GM23248 (cell line): ENCODE measurements around the gene VCX3A.

Experiments used
- EZH2 ChIP-seq: fragments of 200-600 bp; sonication (generic); IDR thresholded peaks from 2 replicates; pipeline ENCODE4 v1.6.1; 2018; ENCODE audit warnings: antibody characterized with exemption, mild to moderate bottlenecking; ENCODE audit not compliant: insufficient read depth, poor library complexity, severe bottlenecking
- EZH2phosphoT487 ChIP-seq: fragments of 200-600 bp; sonication (generic); IDR thresholded peaks from 2 replicates; pipeline ENCODE4 v1.6.1; 2018; ENCODE audit warnings: antibody characterized with exemption, moderate library complexity, mild to moderate bottlenecking, low read depth; ENCODE audit not compliant: insufficient read depth

DNA sequence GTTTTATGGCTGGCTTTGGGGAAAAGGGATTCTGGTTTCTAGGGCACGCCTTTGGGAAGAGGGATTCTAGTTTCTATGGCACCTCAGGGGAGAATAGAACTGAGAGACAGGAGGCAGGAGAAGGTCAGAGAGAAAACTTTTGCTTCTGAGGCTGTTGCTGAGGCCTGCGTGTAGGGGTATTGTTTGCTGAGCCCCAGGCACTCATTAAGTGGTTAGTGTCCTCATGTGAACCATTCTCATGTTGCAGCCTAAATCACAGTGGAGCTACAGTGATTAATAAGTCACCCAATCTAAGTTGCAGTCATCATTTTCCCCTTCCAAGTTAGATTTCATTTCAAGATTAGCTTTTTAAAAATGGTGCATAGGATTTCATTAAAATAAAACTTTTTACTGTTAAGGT, 29.0 kb downstream of the VCX3A start:
- TF ChIP-seq EZH2, result no peak
- no peak for TF ChIP-seq EZH2phosphoT487
